ENCODE results near the gene BRCA2. TPM values are rescaled to one million over a fixed set of nuclear protein-coding genes. Genes with fewer than 3 reads are reported as not detected.

BRCA2 gene
- total RNA-seq (2022) (7.9 and 11.9 TPM in 2 replicates), Bru-seq, nascent RNA (percentile 59 among the genes with signal in this experiment), BruChase-seq, experiment 1, labeled RNA remaining after a 6-hour chase (percentile 63 among the genes with signal in this experiment), BruChase-seq, experiment 2, labeled RNA remaining after a 2-hour chase (percentile 65 among the genes with signal in this experiment)
- long read RNA-seq, partial matches to known transcripts = 2 of 4 reads
- long read RNA-seq, other reads (novel, unspliced or antisense) = 2 of 4 reads

GRCh38 chr13:32315238-32316027 lies at the start of gene BRCA2, which contains the start of gene ZAR1L:
Gene BRCA2 (plus strand): TSS chr13:32315508. CDS start chr13:32316461, 953 bp downstream.
Gene ZAR1L (minus strand): TSS chr13:32315363. CDS start chr13:32311925, 3,438 bp downstream.
- ChIA-PET CTCF (interaction anchor here (0.7 to 2.1 kb wide), 9 partner anchors 12 to 410 kb away, joined by 3 to 12 read pairs (median 5); no protein-coding TSS in a partner anchor), POLR2A (interaction anchor here (0.6 to 4.8 kb wide), 16 partner anchors 13 to 969 kb away, joined by 3 to 19 read pairs (median 4); partner anchors contain the start of gene FRY)
- peak; percentile 86 for DNase-seq (ENCODE audit: unreplicated experiment)
- no TSS peak for BruUV-seq (replicated peaks)
- H3K4me1 Mint-ChIP-seq (ENCODE audit: insufficient read depth, unreplicated experiment) = no peaks in the 10 kb centered on the region
- no peak for TF ChIP-seq CTCF (IDR thresholded peaks at IDR 0.05; ENCODE audit: unreplicated experiment)
- H3K27me3 Mint-ChIP-seq (ENCODE audit: insufficient read depth, unreplicated experiment) = no peaks in the 10 kb centered on the region
- no peaks in the 10 kb centered on the region for H3K36me3 Mint-ChIP-seq (ENCODE audit: insufficient read depth, unreplicated experiment)
- H3K4me3 Mint-ChIP-seq (ENCODE audit: unreplicated experiment) = peak within 1 kb of the TSS; percentile 90
- peak within 1 kb of the TSS; percentile 98 for H3K27ac Mint-ChIP-seq (ENCODE audit: low read depth, unreplicated experiment)
- intact Hi-C loops (cut with micrococcal nuclease) = no loop called here
- no peaks in the 10 kb centered on the region for H3K9me3 Mint-ChIP-seq (ENCODE audit: unreplicated experiment)

- Mint-ChIP-seq H3K27ac (ENCODE audit: low read depth, unreplicated experiment) (no peak overlapping the region), H3K36me3 (ENCODE audit: insufficient read depth, unreplicated experiment) (peaks cover 21% of the 10 kb centered on the region), H3K9me3 (ENCODE audit: unreplicated experiment) (no peaks in the 10 kb centered on the region), H3K27me3 (ENCODE audit: insufficient read depth, unreplicated experiment) (no peaks in the 10 kb centered on the region), H3K4me3 (ENCODE audit: unreplicated experiment) (no peak overlapping the region), H3K4me1 (ENCODE audit: insufficient read depth, unreplicated experiment) (peaks cover 23% of the 10 kb centered on the region)
- TF ChIP-seq CTCF (IDR thresholded peaks at IDR 0.05; ENCODE audit: unreplicated experiment) = no peak
- no TSS peak for BruUV-seq (replicated peaks)
- DNase-seq (ENCODE audit: unreplicated experiment) = no peak
- intact Hi-C loops (cut with micrococcal nuclease) = no loop called here
- ChIA-PET POLR2A (interaction anchor here (0.5 to 1.3 kb wide), 3 partner anchors 11 to 124 kb away, joined by 3 read pairs; no protein-coding TSS in a partner anchor), CTCF (interaction anchor here (0.9 to 1.0 kb wide), 2 partner anchors 316 to 352 kb away, joined by 3 to 5 read pairs; no protein-coding TSS in a partner anchor)
Observed at GRCh38 chr13:32265726-32266125, 49.6 kb upstream of the BRCA2 start.

- ChIA-PET POLR2A (interaction anchor here (0.6 to 1.3 kb wide), 2 partner anchors 12 to 123 kb away, joined by 3 read pairs; no protein-coding TSS in a partner anchor), CTCF (interaction anchor here (0.9 to 1.0 kb wide), 2 partner anchors 316 to 352 kb away, joined by 3 to 5 read pairs; no protein-coding TSS in a partner anchor)
- peaks cover 21% of the 10 kb centered on the region for H3K36me3 Mint-ChIP-seq (ENCODE audit: insufficient read depth, unreplicated experiment)
- peaks cover 20% of the 10 kb centered on the region for H3K4me1 Mint-ChIP-seq (ENCODE audit: insufficient read depth, unreplicated experiment)
- no peaks in the 10 kb centered on the region for H3K9me3 Mint-ChIP-seq (ENCODE audit: unreplicated experiment)
- no peak overlapping the region for H3K27ac Mint-ChIP-seq (ENCODE audit: low read depth, unreplicated experiment)
- intact Hi-C loops (cut with micrococcal nuclease) = no loop called here
- no TSS peak for BruUV-seq (replicated peaks)
- no peaks in the 10 kb centered on the region for H3K27me3 Mint-ChIP-seq (ENCODE audit: insufficient read depth, unreplicated experiment)
- no peak for DNase-seq (ENCODE audit: unreplicated experiment)
- no peak overlapping the region for H3K4me3 Mint-ChIP-seq (ENCODE audit: unreplicated experiment)
- no peak for TF ChIP-seq CTCF (IDR thresholded peaks at IDR 0.05; ENCODE audit: unreplicated experiment)
Observed at GRCh38 chr13:32266130-32266529, 49.2 kb upstream of the BRCA2 start.

Measured in MCF 10A (cell line).